SKM-1 treated with dmso at 0.1 percent for 144 hours (cell line): Measurements from ENCODE around the gene MYCN.

ENCODE experiments used
- DNase-seq: peaks from one replicate; lab custom pipeline; 2025; ENCODE audit not compliant: unreplicated experiment; lab: John Stamatoyannopoulos, UW

The MYCN gene

GRCh38 chr2:15930589-15931318 lies 9.6 kb upstream of the MYCN start:
- no peak for DNase-seq

- no peak for DNase-seq
Measured at GRCh38 chr2:15931319-15931890, 8.9 kb upstream of the MYCN start.

- no peak for DNase-seq
Measured at GRCh38 chr2:15931950-15932349, 8.4 kb upstream of the MYCN start.

GRCh38 chr2:15932394-15933183 lies 7.8 kb upstream of the MYCN start:
- no peak for DNase-seq

- DNase-seq: no peak
Measured at GRCh38 chr2:15933184-15933845, 7.0 kb upstream of the MYCN start.

- DNase-seq: no peak
Measured at GRCh38 chr2:15934291-15934945, 5.9 kb upstream of the MYCN start.

GRCh38 chr2:15935189-15935588 lies 5.2 kb upstream of the MYCN start:
- no peak for DNase-seq

GRCh38 chr2:15935675-15936074 lies 4.7 kb upstream of the MYCN start:
- no peak for DNase-seq

- DNase-seq: no peak
Measured at GRCh38 chr2:15936277-15937104, 3.9 kb upstream of the MYCN start.

GRCh38 chr2:15937105-15937881 lies 3.1 kb upstream of the MYCN start:
- DNase-seq: no peak

- DNase-seq: no peak
Measured at GRCh38 chr2:15937882-15938802, 2.2 kb upstream of the MYCN start.

GRCh38 chr2:15938803-15939555 lies 1.4 kb upstream of the MYCN start:
- no peak for DNase-seq

GRCh38 chr2:15939556-15939853 lies 845 bp upstream of the MYCN start:
- DNase-seq: no peak

GRCh38 chr2:15940661-15941480 lies 521 bp downstream of the MYCN start:
- no peak for DNase-seq

GRCh38 chr2:15941481-15941850 lies 1.1 kb downstream of the MYCN start:
- no peak for DNase-seq

GRCh38 chr2:15941871-15942710 lies 1.7 kb downstream of the MYCN start:
- DNase-seq: peak; percentile 5
